GM12878 (cell line): ENCODE data around the gene ERN2. TPM values are rescaled to one million over a fixed set of nuclear protein-coding genes. Genes with fewer than 3 reads are reported as not detected.

Source experiments
- ATAC-seq: fragments of 200-7000 bp; cut with Tn5 transposase; 3 replicates; pipeline ENCODE4 v1.9.1; 2020; ENCODE audit warnings: mild to moderate bottlenecking, moderate library complexity
- BruUV-seq: library from RNA; stranded (reverse); fragments of 400-500 nt; replicated peaks from 2 replicates; lab custom pipeline; 2021; lab: Mats Ljungman, UMichigan
- CTCF ChIA-PET: fragments of 300-600 bp; sonication (Branson Sonifier 250); formaldehyde crosslinking; extraction: SDS; loops from one replicate; lab custom pipeline; 2021; ENCODE audit warnings: inconsistent platforms; lab: Yijun Ruan, JAX
- POLR2A ChIA-PET: fragments of 350-600 bp; formaldehyde crosslinking; extraction: SDS; loops from one replicate; lab custom pipeline; 2021; ENCODE audit warnings: inconsistent platforms; lab: Charles Lee
- RAD21 ChIA-PET: fragments of 300-600 bp; sonication (Branson Sonifier 250); formaldehyde crosslinking; loops from one replicate; lab custom pipeline; 2023; ENCODE audit warnings: antibody characterized with exemption; ENCODE audit not compliant: unreplicated experiment; lab: Charles Lee
- SMC1A ChIA-PET: fragments of 300-600 bp; sonication (Branson Sonifier 250); formaldehyde crosslinking; loops from one replicate; lab custom pipeline; 2023; ENCODE audit not compliant: unreplicated experiment, uncharacterized antibody; lab: Charles Lee
- DNase-seq: peaks from one replicate; pipeline ENCODE4 v3.0.0-alpha.2; 2011; ENCODE audit warnings: low read depth, low spot score
- FAIRE-seq: peaks from 3 replicates; lab custom pipeline; 2011; peaks lifted over from hg19 to GRCh38; lab: Jason Lieb, UNC
- H2AFZ ChIP-seq: 2 replicates; pipeline ENCODE4 v1.6.0; 2011; ENCODE audit warnings: low read depth, low read length, control low read depth; ENCODE audit not compliant: control insufficient read depth
- H3K27ac ChIP-seq: 2 replicates; pipeline ENCODE4 v1.5.1; 2011; ENCODE audit warnings: control low read depth; ENCODE audit not compliant: control insufficient read depth, insufficient read depth
- H3K27me3 ChIP-seq, 2 experiments: replicated peaks in 1 of 2; 2 replicates each; pipeline versions ENCODE4 v1.6.0 to v1.6.1; 2011; ENCODE audit warnings: low read length in 1 of 2; ENCODE audit not compliant: control insufficient read depth in 2 of 2, insufficient read depth in 2 of 2
- H3K36me3 ChIP-seq, 2 experiments: 2 replicates each; pipeline ENCODE4 v1.5.1; 2011; ENCODE audit warnings: low read length in 1 of 2; ENCODE audit not compliant: control insufficient read depth in 2 of 2, insufficient read depth in 2 of 2
- H3K4me1 ChIP-seq: 2 replicates; pipeline ENCODE4 v1.6.1; 2011; ENCODE audit warnings: mild to moderate bottlenecking, low read length, moderate library complexity, mixed read lengths; ENCODE audit not compliant: control insufficient read depth, insufficient read depth
- H3K4me2 ChIP-seq: 2 replicates; pipeline ENCODE4 v1.6.0; 2011; ENCODE audit warnings: control low read depth; ENCODE audit not compliant: control insufficient read depth, insufficient read depth
- H3K4me3 ChIP-seq: fragments of 200-600 bp; sonication (generic); 2 replicates; pipeline ENCODE4 v1.5.1; 2016
- H3K79me2 ChIP-seq: 2 replicates; pipeline ENCODE4 v1.6.0; 2011; ENCODE audit warnings: low read length; ENCODE audit not compliant: control insufficient read depth, insufficient read depth
- H3K9ac ChIP-seq: 2 replicates; pipeline ENCODE4 v1.8.0; 2011; ENCODE audit warnings: low read length, control low read depth, mixed read lengths; ENCODE audit not compliant: control insufficient read depth, insufficient read depth
- H3K9me3 ChIP-seq: replicated peaks from 3 replicates; pipeline ENCODE4 v1.5.1; 2011; ENCODE audit warnings: mild to moderate bottlenecking, low read length; ENCODE audit not compliant: control insufficient read depth, insufficient read depth
- H4K20me1 ChIP-seq: 2 replicates; pipeline ENCODE4 v1.6.0; 2011; ENCODE audit not compliant: control insufficient read depth, insufficient read depth
- BCL3 ChIP-seq: IDR thresholded peaks from 2 replicates; pipeline ENCODE4 v1.6.1; 2011; ENCODE audit warnings: borderline replicate concordance, low read depth, mild to moderate bottlenecking, moderate library complexity, low read length; ENCODE audit not compliant: insufficient read depth, poor library complexity, severe bottlenecking
- BCLAF1 ChIP-seq: fragments of 450-650 bp; IDR thresholded peaks from 2 replicates; pipeline ENCODE4 v1.6.1; 2017; ENCODE audit warnings: antibody characterized with exemption, mild to moderate bottlenecking, moderate library complexity
- MXI1 ChIP-seq: fragments of 150-350 bp; IDR thresholded peaks from 2 replicates; pipeline ENCODE4 v1.6.1; 2011; ENCODE audit warnings: low read depth, mild to moderate bottlenecking, inconsistent platforms, low read length, improper control_type of control experiment
- MYC ChIP-seq: IDR thresholded peaks from 2 replicates; pipeline ENCODE4 v1.6.1; 2011; ENCODE audit warnings: mild to moderate bottlenecking, low read length, moderate library complexity, inconsistent platforms; ENCODE audit not compliant: insufficient read depth, insufficient replicate concordance, insufficient read length, severe bottlenecking
- PBX3 ChIP-seq: IDR thresholded peaks from 2 replicates; pipeline ENCODE4 v1.6.1; 2011; ENCODE audit warnings: mild to moderate bottlenecking, low read depth, low read length, moderate library complexity; ENCODE audit not compliant: insufficient replicate concordance
- POLR2A ChIP-seq: IDR thresholded peaks from 2 replicates; pipeline ENCODE4 v1.6.1; 2011; ENCODE audit warnings: low read depth, mild to moderate bottlenecking, low read length
- STAT3 ChIP-seq: IDR thresholded peaks from 2 replicates; pipeline ENCODE4 v1.6.1; 2011; ENCODE audit warnings: low read depth, low read length, improper control_type of control experiment
- TCF3 ChIP-seq: IDR thresholded peaks from 2 replicates; pipeline ENCODE4 v1.6.1; 2012; ENCODE audit warnings: low read depth, mild to moderate bottlenecking, low read length, borderline replicate concordance; ENCODE audit not compliant: insufficient read depth
- WGBS: methylation state at CpG from one replicate; pipeline ENCODE4 v1.1.6; 2016; ENCODE audit warnings: low lambda C conversion rate; ENCODE audit not compliant: insufficient replicate concordance, insufficient coverage; ENCODE audit errors: missing lambda C conversion rate; 5-methylcytosine and 5-hydroxymethylcytosine counted together
- in situ Hi-C: fragments of 300-500 bp; cut with MboI; formaldehyde crosslinking; loops from 9 replicates; pipeline ENCODE4 v1.14.3; 2018; ENCODE audit warnings: mixed read lengths
- intact Hi-C: fragments of 100-400 bp; cut with micrococcal nuclease; formaldehyde crosslinking; loops from one replicate; pipeline ENCODE4 v1.14.2; 2022; ENCODE audit not compliant: unreplicated experiment
- polyA plus RNA-seq, 11 experiments: library from polyadenylated mRNA; depleted of rRNA in 4 of 11; unstranded in 6 of 11; stranded (reverse) in 5 of 11; fragments of >200 nt; fragmentation: Nextera tagmentation in 4 of 11; fragmentation: Illumina TruSeq in 1 of 11; extraction: Ambion mirVana in 4 of 11; extraction: Trizol in 1 of 11; gene quantifications; 1 replicate in 1 of 11; 2 replicates in 10 of 11; pipeline versions ENCODE4 v1.2.1 to v1.2.3, GENCODE V29; 2011 to 2016; ENCODE audit warnings: inconsistent platforms in 2 of 11, missing spikeins in 2 of 11, low read depth in 1 of 11
- total RNA-seq, 4 experiments: library from RNA; depleted of rRNA in 3 of 4; stranded (reverse); fragments of >200 nt in 3 of 4; fragmentation: Illumina TruSeq in 1 of 4; extraction: Trizol in 1 of 4; gene quantifications; 2 replicates each; pipeline versions ENCODE4 v1.2.1 to v1.2.3, GENCODE V29; 2013 to 2021

ERN2 gene
- total and polyA plus RNA-seq, 10 of the 15 experiments (the other 5 are each of a cell fraction or from before 2014, with no cell fraction given): 0.06 to 0.95 (median 0.36) TPM; not detected in 5

- peaks cover 14 to 29% of the 10 kb centered on the region in 2 experiments; a peak in 3 of 4 replicates for H3K36me3 ChIP-seq
- ChIA-PET SMC1A (no interaction called here), RAD21 (no interaction called here), CTCF (no interaction called here), POLR2A (interaction anchor here (1.0 kb wide), 1 partner anchor 9 kb away, joined by 3 read pairs; no protein-coding TSS in a partner anchor)
- H3K4me3 ChIP-seq: no peak overlapping the region
- no peak overlapping the region for H3K27ac ChIP-seq
- no peaks in the 10 kb centered on the region for H3K27me3 ChIP-seq
- ATAC-seq: no peak
- intact Hi-C loops: no loop called here
- no peaks in the 10 kb centered on the region for H3K79me2 ChIP-seq
- no peak overlapping the region for H3K4me2 ChIP-seq
- no peak for DNase-seq
- no peak overlapping the region for H3K9ac ChIP-seq
- in situ Hi-C loops: no loop called here
- no peak for FAIRE-seq
- no peak overlapping the region for H2AFZ ChIP-seq
- H3K4me1 ChIP-seq: no peaks in the 10 kb centered on the region
- H4K20me1 ChIP-seq: no peaks in the 10 kb centered on the region
- H3K9me3 ChIP-seq: no peaks in the 10 kb centered on the region
- 88% methylated on average over 10 of the region's 10 CpGs for WGBS
- no TSS peak for BruUV-seq
- TF ChIP-seq POLR2A (peak; percentile 2; the same call in 1 of the 2 replicates), STAT3 (no peak), BCL3 (peak; percentile 79), TCF3 (no peak), BCLAF1 (no peak), MYC (no peak), PBX3 (peak; percentile 41), MXI1 (no peak)
These were observed 21.4 kb downstream of the ERN2 start for GRCh38 chr16:23691483-23692189.
